ENCODE data around the gene SMIM36.
A peak's percentile ranks its signal among the peaks of the same experiment; 100 is the strongest.

SMIM36 gene

GRCh38 chr17:55510986-55511721 lies at the start of gene SMIM36:
TSS of gene SMIM36 (minus strand) at chr17:55511452.
- no peak within 1 kb of the TSS for H3K4me3 ChIP-seq (ENCODE audit: low read depth, low read length)
- DNase-seq (ENCODE audit: low read depth), result no peak
- no peak for TF ChIP-seq CTCF (conservative IDR thresholded peaks at IDR 0.05; ENCODE audit: low read depth, low read length)

DNA sequence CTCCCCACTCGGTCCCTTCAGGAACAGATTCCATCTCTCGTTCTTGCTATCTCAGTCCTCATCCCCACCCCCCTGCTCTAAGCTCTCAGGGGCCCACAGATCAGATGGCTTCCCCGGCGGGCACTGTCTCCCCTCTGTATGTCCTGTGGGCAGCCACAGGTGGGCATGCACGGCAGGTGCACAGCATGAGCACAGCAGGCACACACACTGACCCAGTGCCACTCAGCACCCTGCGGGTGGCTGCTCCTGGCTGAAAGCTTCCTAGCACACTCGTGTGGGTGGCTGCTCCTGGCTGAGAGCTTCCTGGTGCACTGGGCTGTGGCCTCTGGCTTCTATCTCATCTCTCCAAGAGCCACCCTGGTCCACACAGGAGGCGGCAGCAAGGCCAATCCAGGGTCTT lies 44.5 kb upstream of the SMIM36 start:
- no peak for DNase-seq (ENCODE audit: low read depth)
- TF ChIP-seq CTCF (conservative IDR thresholded peaks at IDR 0.05; ENCODE audit: low read depth, low read length), result no peak
- H3K4me3 ChIP-seq (ENCODE audit: low read depth, low read length), result no peak overlapping the region

DNA sequence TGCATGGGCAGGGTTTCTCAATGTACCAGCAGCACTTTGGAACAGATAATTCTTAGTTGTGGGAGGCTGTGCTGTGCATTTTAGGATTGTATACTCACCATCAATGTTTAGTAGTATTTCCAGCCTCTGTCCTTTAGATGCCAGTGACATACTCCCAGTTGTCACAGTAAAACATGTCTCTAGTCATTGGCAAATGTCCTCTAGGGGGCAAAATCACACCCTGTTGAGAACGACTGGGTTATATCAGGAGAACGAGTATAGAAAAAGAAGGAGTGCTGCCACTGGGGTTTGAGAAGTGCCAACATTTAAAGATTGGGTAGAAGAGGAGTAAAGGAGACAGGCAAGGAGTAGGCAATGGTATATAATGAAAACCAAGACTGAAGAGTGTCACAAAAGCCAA lies 37.9 kb upstream of the SMIM36 start:
- TF ChIP-seq CTCF (conservative IDR thresholded peaks at IDR 0.05; ENCODE audit: low read depth, low read length), result peak; percentile 34
- peak; percentile 24 for DNase-seq (ENCODE audit: low read depth)
- H3K4me3 ChIP-seq (ENCODE audit: low read depth, low read length), result no peak overlapping the region

DNA sequence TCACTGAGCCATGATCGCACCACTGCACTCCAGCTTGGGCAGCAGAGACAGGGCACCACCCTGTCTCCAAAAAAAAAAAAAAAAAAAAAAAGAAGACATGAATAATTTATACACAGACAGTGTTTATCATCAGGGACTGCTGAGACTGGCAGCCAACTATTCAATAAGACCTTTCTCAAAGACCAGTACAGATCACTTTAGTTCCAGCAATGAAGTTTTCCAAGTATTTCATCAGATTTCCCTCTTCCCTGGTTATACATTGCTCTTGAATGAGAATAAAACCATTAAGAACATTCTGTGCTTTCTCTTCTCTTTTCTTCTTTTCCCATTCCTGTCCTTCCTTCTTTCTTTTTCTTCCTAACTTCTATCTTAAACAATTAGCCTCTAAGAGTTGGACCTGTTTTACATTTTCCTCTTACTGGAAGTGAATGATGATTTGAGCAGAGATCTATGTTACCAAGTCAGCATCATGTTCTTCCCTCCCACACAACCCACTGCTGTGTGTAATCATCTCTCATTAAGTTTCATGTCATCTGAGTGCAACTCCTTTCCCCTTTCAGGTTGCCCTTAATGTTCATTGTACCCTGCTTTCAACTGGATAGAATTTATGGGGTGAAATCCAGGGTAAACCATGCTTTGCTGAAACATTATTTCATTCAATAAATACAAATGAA lies 35.9 kb upstream of the SMIM36 start:
- peak; percentile 48 for DNase-seq (ENCODE audit: low read depth)
- TF ChIP-seq CTCF (conservative IDR thresholded peaks at IDR 0.05; ENCODE audit: low read depth, low read length), result no peak
- H3K4me3 ChIP-seq (ENCODE audit: low read depth, low read length), result no peak overlapping the region

- H3K4me3 ChIP-seq (ENCODE audit: low read depth, low read length), result no peak overlapping the region
- DNase-seq (ENCODE audit: low read depth), result no peak
- TF ChIP-seq CTCF (conservative IDR thresholded peaks at IDR 0.05; ENCODE audit: low read depth, low read length), result no peak
Measured at GRCh38 chr17:55546481-55546880, 35.2 kb upstream of the SMIM36 start.

DNA sequence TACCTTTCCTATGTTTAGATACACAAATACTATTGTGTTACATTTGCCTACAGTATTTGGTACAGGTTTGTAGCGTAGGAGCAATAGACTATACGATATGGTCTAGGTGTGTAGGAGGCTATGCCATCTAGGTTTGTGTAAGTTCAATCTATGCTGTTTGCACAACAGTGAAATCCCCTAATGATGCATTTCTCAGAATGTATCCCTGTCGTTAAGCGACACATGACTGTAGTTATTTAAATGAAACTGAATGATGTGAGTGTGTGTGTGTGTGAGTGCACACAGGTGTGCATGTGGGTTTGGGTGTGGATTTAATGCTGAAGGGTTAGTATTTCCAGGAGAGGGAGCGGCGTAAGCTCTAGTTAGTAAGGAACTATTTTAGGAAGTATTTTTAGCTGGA lies 34.6 kb upstream of the SMIM36 start:
- TF ChIP-seq CTCF (conservative IDR thresholded peaks at IDR 0.05; ENCODE audit: low read depth, low read length), result no peak
- DNase-seq (ENCODE audit: low read depth), result no peak
- no peak overlapping the region for H3K4me3 ChIP-seq (ENCODE audit: low read depth, low read length)

GRCh38 chr17:55543709-55544108 lies 32.5 kb upstream of the SMIM36 start:
- no peak overlapping the region for H3K4me3 ChIP-seq (ENCODE audit: low read depth, low read length)
- TF ChIP-seq CTCF (conservative IDR thresholded peaks at IDR 0.05; ENCODE audit: low read depth, low read length), result no peak
- DNase-seq (ENCODE audit: low read depth), result no peak

All from choroid plexus epithelial cell (primary cell).